Right cardiac atrium (tissue), 5 donors: Measurements from ENCODE around the gene FUT7. TPM values are rescaled to one million over a fixed set of nuclear protein-coding genes. Genes with fewer than 3 reads are reported as not detected.

Experiments
- ATAC-seq, 2 donors: fragments of 200-7000 bp; cut with Tn5 transposase; one replicate each; pipeline versions ENCODE4 v1.8.0 to v1.9.1; 2020; ENCODE audit warnings: moderate library complexity in 2 of 2, mild to moderate bottlenecking in 1 of 2
- DNase-seq, 3 donors: peaks; one replicate each; pipeline ENCODE4 v3.0.0-alpha.2; 2020
- H3K27ac ChIP-seq: one replicate; pipeline ENCODE4 v1.5.1; 2013; ENCODE audit warnings: mild to moderate bottlenecking, low read length, control low read depth, moderate library complexity
- H3K27me3 ChIP-seq: one replicate; pipeline ENCODE4 v1.6.1; 2013; ENCODE audit not compliant: control insufficient read depth, insufficient read depth
- H3K4me1 ChIP-seq: one replicate; pipeline ENCODE4 v1.6.1; 2013; ENCODE audit warnings: low read length; ENCODE audit not compliant: control insufficient read depth, insufficient read depth
- H3K4me3 ChIP-seq: one replicate; pipeline ENCODE4 v1.5.1; 2013; ENCODE audit warnings: low read length, control low read depth
- H3K9me3 ChIP-seq: one replicate; pipeline ENCODE4 v1.6.1; 2013; ENCODE audit warnings: low read length; ENCODE audit not compliant: control insufficient read depth
- WGBS: extraction: QIAGEN DNeasy Blood & Tissue Kit; methylation state at CpG from one replicate; pipeline ENCODE4 v1.1.7; 2013; 5-methylcytosine and 5-hydroxymethylcytosine counted together
- intact Hi-C, 4 donors: fragments of 100-400 bp; cut with DNase I; formaldehyde crosslinking; loops; one replicate each; pipeline versions ENCODE4 v1.11.0 to v1.14.0; 2022 to 2023
- polyA plus RNA-seq: library from polyadenylated mRNA; stranded (reverse); fragments of 200-250 nt; gene quantifications from one replicate; pipeline ENCODE4 v1.2.3, GENCODE V29; 2013
- total RNA-seq, 4 donors: library from RNA; stranded (reverse); fragmentation: NEBNext Ultra II Directional; extraction: Animal tissue kit (Norgen Biotek cat#: 25700); gene quantifications; one replicate each; pipeline ENCODE4 v1.2.1, GENCODE V29; 2021
- donor health status: healthy with polysubstance abuse.
- donor health status: DM: no; HTN: yes; CAD: no.
- donor health status: DM: no; HTN: no; CAD: no.
- donor health status: DM: no; HTN: yes; CAD: no; lungs with severe emphysema.
- donor health status: DM: yes; HTN: yes; CAD: no.

FUT7 gene
- total and polyA plus RNA-seq, 5 donors: 0.07 to 0.24 (median 0.14) TPM; not detected in 1

GRCh38 chr9:137021979-137022661 is 9.8 kb downstream of the FUT7 start:
- H3K9me3 ChIP-seq: no peaks in the 10 kb centered on the region
- no peak overlapping the region for H3K4me3 ChIP-seq
- DNase-seq (no peak), ATAC-seq (peak; percentile 17 to 27)
- H3K4me1 ChIP-seq: no peaks in the 10 kb centered on the region
- no peaks in the 10 kb centered on the region for H3K27me3 ChIP-seq
- intact Hi-C loops: no loop called here
- 62% methylated on average over 30 of the region's 30 CpGs for WGBS
- H3K27ac ChIP-seq: no peak overlapping the region

- intact Hi-C loops: no loop called here
- Histone ChIP-seq H3K27me3 (no peaks in the 10 kb centered on the region), H3K4me1 (no peaks in the 10 kb centered on the region), H3K4me3 (no peak overlapping the region), H3K9me3 (no peaks in the 10 kb centered on the region), H3K27ac (no peak overlapping the region)
- no peak for ATAC-seq
- DNase-seq: no peak
- 93% methylated on average over 6 of the region's 6 CpGs for WGBS
Observed at GRCh38 chr9:137021568-137021978, 10.3 kb downstream of the FUT7 start.

- intact Hi-C loops: no loop called here
- 95% methylated on average over 32 of the region's 32 CpGs for WGBS
- ATAC-seq: no peak
Observed at GRCh38 chr9:137020771-137021567, 10.9 kb downstream of the FUT7 start.

GRCh38 chr9:137019891-137020683 is 11.8 kb downstream of the FUT7 start:
- DNase-seq (no peak), ATAC-seq (no peak)
- H3K4me3 ChIP-seq: no peak overlapping the region
- no peaks in the 10 kb centered on the region for H3K27me3 ChIP-seq
- no peak overlapping the region for H3K27ac ChIP-seq
- no peaks in the 10 kb centered on the region for H3K4me1 ChIP-seq
- no peaks in the 10 kb centered on the region for H3K9me3 ChIP-seq
- intact Hi-C loops: no loop called here
- 93% methylated on average over 34 of the region's 34 CpGs for WGBS

More at GRCh38 chr9:137020771-137021567, 10.9 kb downstream of the FUT7 start:
- no peaks in the 10 kb centered on the region for H3K27me3 ChIP-seq
- no peak for DNase-seq
- H3K27ac ChIP-seq: no peak overlapping the region
- H3K9me3 ChIP-seq: no peaks in the 10 kb centered on the region
- no peak overlapping the region for H3K4me3 ChIP-seq
- H3K4me1 ChIP-seq: no peaks in the 10 kb centered on the region

- Histone ChIP-seq H3K4me1 (no peaks in the 10 kb centered on the region), H3K27me3 (no peaks in the 10 kb centered on the region), H3K4me3 (no peak overlapping the region), H3K27ac (no peak overlapping the region), H3K9me3 (no peaks in the 10 kb centered on the region)
- DNase-seq (no peak), ATAC-seq (no peak)
- 93% methylated on average over 36 of the region's 36 CpGs for WGBS
- intact Hi-C loops: no loop called here
Observed at GRCh38 chr9:137018761-137019559, 12.9 kb downstream of the FUT7 start.

- Histone ChIP-seq H3K27ac (no peak overlapping the region), H3K4me3 (no peak overlapping the region), H3K27me3 (no peaks in the 10 kb centered on the region), H3K4me1 (no peaks in the 10 kb centered on the region), H3K9me3 (no peaks in the 10 kb centered on the region)
- DNase-seq (no peak), ATAC-seq (no peak)
- intact Hi-C loops: no loop called here
- WGBS: 93% methylated on average over 45 of the region's 45 CpGs
Observed at GRCh38 chr9:137017791-137018497, 13.9 kb downstream of the FUT7 start.

- Histone ChIP-seq H3K4me1 (no peaks in the 10 kb centered on the region), H3K4me3 (no peak overlapping the region), H3K27me3 (no peaks in the 10 kb centered on the region), H3K9me3 (no peaks in the 10 kb centered on the region), H3K27ac (no peak overlapping the region)
- DNase-seq: no peak
- ATAC-seq: no peak
- intact Hi-C loops: no loop called here
- WGBS: 97% methylated on average over 28 of the region's 28 CpGs
Observed at GRCh38 chr9:137017071-137017470, 14.8 kb downstream of the FUT7 start.

- intact Hi-C loops: no loop called here
- H3K4me1 ChIP-seq: no peaks in the 10 kb centered on the region
- 96% methylated on average over 16 of the region's 16 CpGs for WGBS
- no peaks in the 10 kb centered on the region for H3K27me3 ChIP-seq
- no peak overlapping the region for H3K4me3 ChIP-seq
- ATAC-seq (no peak), DNase-seq (no peak)
- H3K9me3 ChIP-seq: no peaks in the 10 kb centered on the region
- no peak overlapping the region for H3K27ac ChIP-seq
Observed at GRCh38 chr9:137016436-137016835, 15.5 kb downstream of the FUT7 start.

- H3K27ac ChIP-seq: no peak overlapping the region
- H3K9me3 ChIP-seq: no peaks in the 10 kb centered on the region
- no peak overlapping the region for H3K4me3 ChIP-seq
- DNase-seq: no peak
- no peak for ATAC-seq
- intact Hi-C loops: no loop called here
- WGBS: 97% methylated on average over 21 of the region's 21 CpGs
- H3K27me3 ChIP-seq: no peaks in the 10 kb centered on the region
- H3K4me1 ChIP-seq: no peaks in the 10 kb centered on the region
Observed at GRCh38 chr9:137015976-137016375, 15.9 kb downstream of the FUT7 start.

GRCh38 chr9:137015540-137015930 is 16.4 kb downstream of the FUT7 start:
- Histone ChIP-seq H3K4me3 (no peak overlapping the region), H3K27me3 (no peaks in the 10 kb centered on the region), H3K27ac (no peak overlapping the region), H3K9me3 (no peaks in the 10 kb centered on the region), H3K4me1 (no peaks in the 10 kb centered on the region)
- WGBS: 97% methylated on average over 25 of the region's 25 CpGs
- DNase-seq (no peak), ATAC-seq (no peak)
- intact Hi-C loops: no loop called here
